CD4-positive, alpha-beta T cell treated with Interferon alpha-2 for 1 hour (primary cell): Measurements from ENCODE around the gene NFAM1.

ENCODE experiments used
- DNase-seq, 2 donors: peaks; one replicate each; pipeline ENCODE4 v3.0.0-alpha.2; 2020 to 2022

The NFAM1 gene

GRCh38 chr22:42432020-42432596 lies at the start of gene NFAM1:
Gene NFAM1, minus strand, starts transcription at chr22:42432403. Its CDS starts 46 bp downstream, at chr22:42432357.
- peak in 1 of 2 donors; percentile 59 for DNase-seq

GRCh38 chr22:42475122-42475521 lies 42.9 kb upstream of the NFAM1 start:
- DNase-seq: no peak

GRCh38 chr22:42473484-42474193 lies 41.4 kb upstream of the NFAM1 start:
- DNase-seq: peak; percentile 5 to 48

GRCh38 chr22:42472671-42473070 lies 40.5 kb upstream of the NFAM1 start:
- no peak for DNase-seq

- DNase-seq: no peak
These were observed 39.2 kb upstream of the NFAM1 start for GRCh38 chr22:42471441-42471840.

- no peak for DNase-seq
These were observed 38.3 kb upstream of the NFAM1 start for GRCh38 chr22:42470366-42471082.

GRCh38 chr22:42468841-42469240 lies 36.6 kb upstream of the NFAM1 start:
- no peak for DNase-seq

- DNase-seq: no peak
These were observed 29.8 kb upstream of the NFAM1 start for GRCh38 chr22:42462016-42462415.

GRCh38 chr22:42461511-42461910 lies 29.3 kb upstream of the NFAM1 start:
- DNase-seq: no peak

- DNase-seq: no peak
These were observed 27.3 kb upstream of the NFAM1 start for GRCh38 chr22:42459287-42460063.

GRCh38 chr22:42452916-42453315 lies 20.7 kb upstream of the NFAM1 start:
- DNase-seq: no peak

GRCh38 chr22:42452456-42452855 lies 20.3 kb upstream of the NFAM1 start:
- no peak for DNase-seq

- no peak for DNase-seq
These were observed 19.4 kb upstream of the NFAM1 start for GRCh38 chr22:42451499-42452145.

GRCh38 chr22:42450862-42451261 lies 18.7 kb upstream of the NFAM1 start:
- no peak for DNase-seq

GRCh38 chr22:42446151-42446550 lies 13.9 kb upstream of the NFAM1 start:
- DNase-seq: no peak

GRCh38 chr22:42444077-42444904 lies 12.1 kb upstream of the NFAM1 start:
- peak; percentile 81 to 89 for DNase-seq

- DNase-seq: no peak
These were observed 11.3 kb upstream of the NFAM1 start for GRCh38 chr22:42443240-42444076.

- no peak for DNase-seq
These were observed 10.5 kb upstream of the NFAM1 start for GRCh38 chr22:42442748-42443147.

GRCh38 chr22:42440728-42441127 lies 8.5 kb upstream of the NFAM1 start:
- DNase-seq: no peak

GRCh38 chr22:42439821-42440674 lies 7.8 kb upstream of the NFAM1 start:
- peak in 1 of 2 donors; percentile 46 for DNase-seq
